ENCODE data around the gene CASK.

Gene CASK

DNA sequence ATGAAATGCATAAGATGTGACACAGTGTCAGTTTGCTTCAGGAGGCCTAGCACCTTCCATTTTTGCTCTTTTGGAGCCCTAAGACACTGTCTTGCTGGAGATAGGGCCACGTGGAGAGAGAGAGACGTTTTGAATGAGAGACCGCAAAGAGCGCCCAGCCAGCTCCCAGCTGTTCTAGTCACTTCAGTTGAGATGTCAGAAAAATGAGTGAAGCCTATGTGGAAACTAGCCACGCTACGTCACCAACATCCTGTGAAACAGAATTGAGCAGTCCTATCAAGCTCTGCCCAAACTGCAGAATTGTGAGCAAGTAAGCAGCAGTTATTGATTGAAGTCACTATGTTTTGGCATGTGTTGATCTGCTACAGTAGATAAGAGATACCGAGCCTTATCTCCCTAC lies 186.3 kb downstream of the CASK start:
- Histone ChIP-seq H3K27ac (ENCODE audit: low read depth, low read length, poor library complexity, severe bottlenecking) (peak overlapping the region; percentile 94), H3K9me2 (ENCODE audit: low read depth, low read length) (no peaks in the 10 kb centered on the region), H3K36me3 (ENCODE audit: insufficient read depth, low read length) (no peaks in the 10 kb centered on the region; the same call in 1 of the 2 replicates), H3K9me3 (ENCODE audit: low read length) (no peaks in the 10 kb centered on the region), H2AFZ (ENCODE audit: low read length) (no peak overlapping the region), H3K4me3 (ENCODE audit: low read depth, low read length, poor library complexity, severe bottlenecking) (no peak overlapping the region), H3K79me2 (ENCODE audit: insufficient read depth, low read length) (no peaks in the 10 kb centered on the region), H3K4me1 (ENCODE audit: insufficient read depth, low read length, severe bottlenecking) (peaks cover 47% of the 10 kb centered on the region), H3F3A (ENCODE audit: insufficient read depth, low read length) (0 out of 2 replicates have a peak, but pooled peaks cover 4% of the 10 kb centered on the region), H3K4me2 (ENCODE audit: low read length) (peak overlapping the region; percentile 16; the same call in 1 of the 2 replicates), H3K9ac (ENCODE audit: low read length) (peak overlapping the region; percentile 38; the same call in 1 of the 2 replicates), H4K20me1 (ENCODE audit: insufficient read depth, low read length) (no peaks in the 10 kb centered on the region), H3K27me3 (ENCODE audit: insufficient read depth, low read length) (no peaks in the 10 kb centered on the region)
- TF ChIP-seq EZH2 (IDR thresholded peaks at IDR 0.05; ENCODE audit: borderline replicate concordance, low read length), result no peak
- TF ChIP-seq, protein P1, sequence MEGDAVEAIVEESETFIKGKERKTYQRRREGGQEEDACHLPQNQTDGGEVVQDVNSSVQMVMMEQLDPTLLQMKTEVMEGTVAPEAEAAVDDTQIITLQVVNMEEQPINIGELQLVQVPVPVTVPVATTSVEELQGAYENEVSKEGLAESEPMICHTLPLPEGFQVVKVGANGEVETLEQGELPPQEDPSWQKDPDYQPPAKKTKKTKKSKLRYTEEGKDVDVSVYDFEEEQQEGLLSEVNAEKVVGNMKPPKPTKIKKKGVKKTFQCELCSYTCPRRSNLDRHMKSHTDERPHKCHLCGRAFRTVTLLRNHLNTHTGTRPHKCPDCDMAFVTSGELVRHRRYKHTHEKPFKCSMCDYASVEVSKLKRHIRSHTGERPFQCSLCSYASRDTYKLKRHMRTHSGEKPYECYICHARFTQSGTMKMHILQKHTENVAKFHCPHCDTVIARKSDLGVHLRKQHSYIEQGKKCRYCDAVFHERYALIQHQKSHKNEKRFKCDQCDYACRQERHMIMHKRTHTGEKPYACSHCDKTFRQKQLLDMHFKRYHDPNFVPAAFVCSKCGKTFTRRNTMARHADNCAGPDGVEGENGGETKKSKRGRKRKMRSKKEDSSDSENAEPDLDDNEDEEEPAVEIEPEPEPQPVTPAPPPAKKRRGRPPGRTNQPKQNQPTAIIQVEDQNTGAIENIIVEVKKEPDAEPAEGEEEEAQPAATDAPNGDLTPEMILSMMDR (IDR thresholded peaks at IDR 0.05; ENCODE audit: low read length), result no peak

DNA sequence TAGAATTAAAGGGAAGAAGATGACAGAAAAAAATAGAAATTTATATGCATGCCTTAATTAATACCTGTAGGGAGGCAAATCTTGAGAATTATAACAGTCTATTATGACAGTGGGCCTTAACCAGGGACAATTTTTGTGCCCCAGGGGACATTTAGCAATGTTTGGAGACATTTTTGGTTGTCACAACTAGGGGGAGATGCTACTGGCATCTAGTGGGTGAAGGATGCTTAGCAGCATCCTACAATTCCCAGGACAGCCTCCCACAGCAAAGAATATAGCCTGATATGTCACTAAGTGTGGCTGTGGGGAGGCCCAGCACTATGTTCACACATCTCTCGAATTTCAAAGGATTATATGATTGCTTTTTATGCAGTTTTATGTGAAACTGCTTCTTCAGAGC lies 188.8 kb downstream of the CASK start:
- peak overlapping the region; percentile 36; the same call in 1 of the 2 replicates for H3K9ac ChIP-seq (ENCODE audit: low read length)
- H3K27ac ChIP-seq (ENCODE audit: low read depth, low read length, poor library complexity, severe bottlenecking), result peak overlapping the region; percentile 94
- H3K4me1 ChIP-seq (ENCODE audit: insufficient read depth, low read length, severe bottlenecking), result peaks cover 68% of the 10 kb centered on the region
- 0 out of 2 replicates have a peak, but pooled peaks cover 4% of the 10 kb centered on the region for H3F3A ChIP-seq (ENCODE audit: insufficient read depth, low read length)
- H3K27me3 ChIP-seq (ENCODE audit: insufficient read depth, low read length), result no peaks in the 10 kb centered on the region
- TF ChIP-seq, protein P1 (IDR thresholded peaks at IDR 0.05; ENCODE audit: low read length), result peak; percentile 46
- no peak for TF ChIP-seq EZH2 (IDR thresholded peaks at IDR 0.05; ENCODE audit: borderline replicate concordance, low read length)
- H3K9me3 ChIP-seq (ENCODE audit: low read length), result no peaks in the 10 kb centered on the region
- H3K9me2 ChIP-seq (ENCODE audit: low read depth, low read length), result no peaks in the 10 kb centered on the region
- no peak overlapping the region for H3K4me3 ChIP-seq (ENCODE audit: low read depth, low read length, poor library complexity, severe bottlenecking)
- H3K36me3 ChIP-seq (ENCODE audit: insufficient read depth, low read length), result no peaks in the 10 kb centered on the region; the same call in 1 of the 2 replicates
- no peak overlapping the region for H2AFZ ChIP-seq (ENCODE audit: low read length)
- H3K4me2 ChIP-seq (ENCODE audit: low read length), result peak overlapping the region; percentile 48
- no peaks in the 10 kb centered on the region for H3K79me2 ChIP-seq (ENCODE audit: insufficient read depth, low read length)
- no peaks in the 10 kb centered on the region for H4K20me1 ChIP-seq (ENCODE audit: insufficient read depth, low read length)

DNA sequence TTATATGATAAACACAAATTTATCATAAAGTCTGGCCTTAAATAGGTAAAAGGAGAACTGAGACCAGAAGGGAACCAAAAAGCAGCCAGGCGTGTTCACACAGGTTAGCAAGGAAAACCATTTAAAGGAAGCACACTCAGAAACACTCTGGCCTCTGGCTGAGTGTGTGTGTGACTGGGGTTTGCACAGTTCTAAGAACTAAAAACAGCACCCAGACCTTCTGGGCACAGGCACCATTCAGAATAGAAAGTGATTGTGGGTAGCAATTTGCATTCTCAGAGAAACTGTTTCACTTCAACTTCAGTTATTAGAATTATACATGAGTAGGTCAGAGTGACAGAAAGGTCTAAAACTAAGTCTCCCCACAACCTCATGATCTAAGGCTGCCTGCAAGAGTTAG lies 189.4 kb downstream of the CASK start:
- TF ChIP-seq, protein P1 (IDR thresholded peaks at IDR 0.05; ENCODE audit: low read length), result no peak
- no peak for TF ChIP-seq EZH2 (IDR thresholded peaks at IDR 0.05; ENCODE audit: borderline replicate concordance, low read length)
- peak overlapping the region; percentile 94 for H3K27ac ChIP-seq (ENCODE audit: low read depth, low read length, poor library complexity, severe bottlenecking)
- 0 out of 2 replicates have a peak, but pooled peaks cover 4% of the 10 kb centered on the region for H3F3A ChIP-seq (ENCODE audit: insufficient read depth, low read length)
- peak overlapping the region; percentile 48 for H3K4me2 ChIP-seq (ENCODE audit: low read length)
- H3K4me3 ChIP-seq (ENCODE audit: low read depth, low read length, poor library complexity, severe bottlenecking), result no peak overlapping the region
- peaks cover 68% of the 10 kb centered on the region for H3K4me1 ChIP-seq (ENCODE audit: insufficient read depth, low read length, severe bottlenecking)
- no peaks in the 10 kb centered on the region for H3K9me3 ChIP-seq (ENCODE audit: low read length)
- H2AFZ ChIP-seq (ENCODE audit: low read length), result no peak overlapping the region
- H3K79me2 ChIP-seq (ENCODE audit: insufficient read depth, low read length), result no peaks in the 10 kb centered on the region
- peak overlapping the region; percentile 36; the same call in 1 of the 2 replicates for H3K9ac ChIP-seq (ENCODE audit: low read length)
- H3K9me2 ChIP-seq (ENCODE audit: low read depth, low read length), result no peaks in the 10 kb centered on the region
- no peaks in the 10 kb centered on the region for H3K27me3 ChIP-seq (ENCODE audit: insufficient read depth, low read length)
- H4K20me1 ChIP-seq (ENCODE audit: insufficient read depth, low read length), result no peaks in the 10 kb centered on the region
- no peaks in the 10 kb centered on the region; the same call in 1 of the 2 replicates for H3K36me3 ChIP-seq (ENCODE audit: insufficient read depth, low read length)

Measured in OCI-LY1 (cell line).